Measurements from ENCODE around the gene KRTAP20-3.

Gene KRTAP20-3

DNA sequence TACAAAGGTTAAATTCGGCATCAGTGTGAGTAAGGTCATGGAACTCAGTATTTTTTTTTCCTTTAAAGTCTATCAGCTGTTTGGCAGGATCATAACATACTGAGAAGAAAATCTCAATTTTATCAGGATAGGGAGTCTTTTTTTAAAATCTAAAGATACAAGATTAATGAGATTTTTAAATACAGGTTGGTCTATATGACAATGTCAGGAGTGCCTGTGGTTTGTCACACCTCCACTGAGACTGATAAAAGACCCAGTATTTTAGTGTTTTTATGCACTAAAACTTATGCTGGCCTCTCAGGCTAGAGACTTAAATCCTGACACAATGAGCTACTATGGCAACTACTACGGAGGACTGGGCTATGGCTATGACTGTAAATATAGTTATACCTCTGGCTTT, at the start of gene KRTAP20-3:
TSS of gene KRTAP20-3 (plus strand) at position 301 of the 400 bp plus-strand sequence.
- in situ Hi-C loops (cut with HindIII; ENCODE audit: low pct_ligation_motif_present, low pct_unique_long_range_greater_than_20kb, low sequenced_read_pairs): no loop called here

GRCh38 chr21:30598802-30599201, 43.9 kb upstream of the KRTAP20-3 start, which contains the start of gene KRTAP6-2:
KRTAP6-2 (minus strand) TSS chr21:30598902; CDS start chr21:30598874, 28 bp downstream.
- no peak for DNase-seq
- in situ Hi-C loops (cut with HindIII; ENCODE audit: low pct_ligation_motif_present, low pct_unique_long_range_greater_than_20kb, low sequenced_read_pairs): no loop called here

More for the DNA sequence above, at the start of gene KRTAP20-3:
- DNase-seq: no peak

- in situ Hi-C loops (cut with HindIII; ENCODE audit: low pct_ligation_motif_present, low pct_unique_long_range_greater_than_20kb, low sequenced_read_pairs): no loop called here
- DNase-seq: no peak
Observed at GRCh38 chr21:30600787-30601186, 41.9 kb upstream of the KRTAP20-3 start, which contains the start of gene KRTAP22-1. KRTAP22-1 (plus strand) TSS chr21:30601087.

- no peak for DNase-seq
- in situ Hi-C loops (cut with HindIII; ENCODE audit: low pct_ligation_motif_present, low pct_unique_long_range_greater_than_20kb, low sequenced_read_pairs): no loop called here
Observed at GRCh38 chr21:30605968-30606367, 36.7 kb upstream of the KRTAP20-3 start.

DNA sequence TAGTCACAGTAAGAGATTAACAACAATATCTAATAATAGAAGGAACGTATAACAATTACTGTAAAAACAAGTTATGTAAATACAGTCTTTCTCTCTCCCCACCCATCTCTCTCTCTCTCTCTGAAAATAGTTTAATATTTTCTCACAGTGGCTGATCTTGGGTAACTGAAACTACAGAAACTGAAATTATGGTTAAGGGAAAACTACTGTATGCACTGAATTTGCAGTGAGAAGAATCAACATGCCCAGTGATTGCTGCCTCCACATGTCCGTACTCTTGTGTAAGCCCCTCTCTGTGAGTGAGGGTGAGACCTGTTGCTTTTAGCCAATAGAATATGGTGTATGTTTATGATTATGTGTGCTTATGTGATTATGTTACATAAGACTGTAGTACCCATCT, 30.5 kb upstream of the KRTAP20-3 start:
- no peak for DNase-seq
- in situ Hi-C loops (cut with HindIII; ENCODE audit: low pct_ligation_motif_present, low pct_unique_long_range_greater_than_20kb, low sequenced_read_pairs): no loop called here

- no peak for DNase-seq
- in situ Hi-C loops (cut with HindIII; ENCODE audit: low pct_ligation_motif_present, low pct_unique_long_range_greater_than_20kb, low sequenced_read_pairs): no loop called here
Observed at GRCh38 chr21:30613836-30614235, 28.8 kb upstream of the KRTAP20-3 start, which contains the start of gene KRTAP6-1. KRTAP6-1 (minus strand) TSS chr21:30613930; CDS start chr21:30613904, 26 bp downstream.

DNA sequence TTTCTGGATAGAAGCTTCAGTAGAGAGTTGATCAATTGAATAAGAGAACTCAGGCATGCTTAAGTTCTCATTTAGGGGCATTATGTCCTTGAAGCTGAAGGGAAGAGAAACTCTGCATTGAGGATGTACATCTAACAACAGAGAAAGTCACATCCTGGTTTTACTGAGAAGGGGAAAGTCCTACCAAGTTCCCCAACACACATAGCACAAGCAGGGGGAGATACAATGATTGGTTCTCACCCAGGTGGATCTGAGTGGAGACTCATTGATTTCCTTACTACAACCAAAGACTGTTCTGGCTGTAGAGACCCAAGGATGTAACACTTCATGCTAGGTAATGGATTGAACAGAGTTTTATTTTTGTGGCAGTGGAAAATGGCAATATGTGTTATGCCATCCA, 27.5 kb upstream of the KRTAP20-3 start:
- in situ Hi-C loops (cut with HindIII; ENCODE audit: low pct_ligation_motif_present, low pct_unique_long_range_greater_than_20kb, low sequenced_read_pairs): no loop called here
- DNase-seq: no peak

DNA sequence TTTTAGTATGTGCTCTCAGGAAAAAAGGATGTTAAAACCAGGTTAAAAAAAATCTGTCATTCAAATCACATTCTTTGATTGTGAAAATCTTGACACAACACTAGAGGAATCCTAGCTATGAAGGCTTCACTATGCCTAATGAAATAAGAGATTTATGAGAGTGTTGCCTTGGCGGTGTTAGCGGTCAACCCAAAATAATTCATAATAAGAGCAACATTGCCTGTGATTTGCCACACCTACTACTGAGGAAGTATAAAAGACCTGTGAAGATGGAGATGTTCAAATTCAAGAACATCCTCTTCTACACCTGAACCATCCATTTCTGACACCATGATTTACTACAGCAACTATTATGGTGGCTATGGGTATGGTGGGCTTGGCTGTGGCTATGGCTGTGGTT, 26.5 kb upstream of the KRTAP20-3 start, which contains the start of gene KRTAP20-1:
TSS of gene KRTAP20-1 (plus strand) at position 301 of the 400 bp plus-strand sequence. CDS start at position 331, 30 bp downstream.
- in situ Hi-C loops (cut with HindIII; ENCODE audit: low pct_ligation_motif_present, low pct_unique_long_range_greater_than_20kb, low sequenced_read_pairs): no loop called here
- no peak for DNase-seq

DNA sequence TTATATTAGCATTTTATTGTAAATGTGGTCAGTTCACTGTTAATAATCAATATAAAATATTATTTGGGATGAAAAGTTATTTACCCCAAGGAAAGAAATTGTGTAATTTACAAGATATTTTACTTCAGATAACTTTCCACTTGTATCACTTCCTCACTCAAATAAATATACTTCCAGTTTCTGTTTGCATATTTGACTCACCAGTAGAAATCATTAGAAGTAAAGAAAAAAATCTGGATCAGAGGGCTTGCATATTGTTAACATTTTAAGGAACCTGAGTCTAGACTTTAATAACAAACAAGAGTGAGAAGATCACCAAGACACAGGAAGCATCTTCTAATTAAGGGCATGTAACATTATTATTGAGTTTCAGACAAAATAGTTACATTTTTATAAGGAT, 22.6 kb upstream of the KRTAP20-3 start:
- in situ Hi-C loops (cut with HindIII; ENCODE audit: low pct_ligation_motif_present, low pct_unique_long_range_greater_than_20kb, low sequenced_read_pairs): no loop called here
- DNase-seq: no peak

- DNase-seq: no peak
- in situ Hi-C loops (cut with HindIII; ENCODE audit: low pct_ligation_motif_present, low pct_unique_long_range_greater_than_20kb, low sequenced_read_pairs): no loop called here
Observed at GRCh38 chr21:30620522-30620921, 22.1 kb upstream of the KRTAP20-3 start, which contains the start of gene KRTAP20-4. KRTAP20-4 (plus strand) TSS chr21:30620627.

DNA sequence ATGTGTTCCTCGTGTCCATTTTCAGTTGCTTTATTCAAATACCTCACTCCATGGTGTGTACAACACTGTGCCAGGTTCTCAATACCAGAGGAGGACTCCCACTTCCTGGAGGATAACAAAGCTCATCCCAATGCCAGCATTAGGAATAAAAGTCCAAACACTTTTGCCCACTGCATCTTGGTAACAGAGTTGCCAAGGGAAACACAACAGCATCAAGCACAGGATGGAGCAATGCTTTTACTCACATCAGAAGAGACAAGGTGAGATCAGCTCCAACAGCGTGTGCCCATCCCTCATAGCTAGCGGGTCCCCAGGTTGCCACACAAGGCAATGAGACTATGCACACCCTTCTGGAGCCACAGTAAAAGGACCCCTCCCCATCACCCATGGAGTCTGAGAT, 19.3 kb upstream of the KRTAP20-3 start:
- in situ Hi-C loops (cut with HindIII; ENCODE audit: low pct_ligation_motif_present, low pct_unique_long_range_greater_than_20kb, low sequenced_read_pairs): no loop called here
- no peak for DNase-seq

DNA sequence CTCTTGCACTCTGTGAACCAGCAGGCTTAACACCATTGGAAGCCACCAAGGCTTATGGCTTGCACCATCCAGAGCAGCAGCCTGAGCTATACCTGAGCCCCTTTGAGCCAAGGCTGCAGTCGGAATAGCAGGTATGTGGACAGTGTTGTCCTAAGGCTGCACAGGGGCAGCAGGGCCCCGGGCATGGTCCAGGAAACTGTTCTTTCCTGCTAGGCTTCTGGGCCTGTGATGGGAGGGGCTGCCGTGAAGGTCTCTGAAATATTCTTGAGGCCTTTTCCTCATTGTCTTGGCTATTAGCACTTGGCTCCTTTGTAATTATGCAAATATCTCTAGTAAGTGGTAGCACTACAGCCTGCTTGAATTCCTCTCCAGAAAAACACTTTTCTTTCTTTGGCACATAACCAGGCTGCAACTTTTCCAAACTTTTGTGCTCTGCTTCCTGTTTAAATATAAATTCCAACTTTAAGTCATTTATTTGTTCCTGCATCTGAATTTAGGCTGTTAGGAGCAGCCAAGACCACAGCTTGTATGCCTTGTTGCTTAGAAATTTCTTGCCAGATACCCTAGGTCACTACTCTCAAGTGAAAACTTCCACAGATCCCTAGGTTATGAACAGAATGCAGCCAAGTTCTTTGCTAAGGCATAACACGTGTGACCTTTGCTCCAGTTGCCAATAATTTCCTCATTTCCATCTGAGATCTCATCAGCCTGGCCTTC, 17.1 kb upstream of the KRTAP20-3 start:
- no peak for DNase-seq
- in situ Hi-C loops (cut with HindIII; ENCODE audit: low pct_ligation_motif_present, low pct_unique_long_range_greater_than_20kb, low sequenced_read_pairs): no loop called here

- no peak for DNase-seq
- in situ Hi-C loops (cut with HindIII; ENCODE audit: low pct_ligation_motif_present, low pct_unique_long_range_greater_than_20kb, low sequenced_read_pairs): no loop called here
Observed at GRCh38 chr21:30628109-30628508, 14.6 kb upstream of the KRTAP20-3 start.

DNA sequence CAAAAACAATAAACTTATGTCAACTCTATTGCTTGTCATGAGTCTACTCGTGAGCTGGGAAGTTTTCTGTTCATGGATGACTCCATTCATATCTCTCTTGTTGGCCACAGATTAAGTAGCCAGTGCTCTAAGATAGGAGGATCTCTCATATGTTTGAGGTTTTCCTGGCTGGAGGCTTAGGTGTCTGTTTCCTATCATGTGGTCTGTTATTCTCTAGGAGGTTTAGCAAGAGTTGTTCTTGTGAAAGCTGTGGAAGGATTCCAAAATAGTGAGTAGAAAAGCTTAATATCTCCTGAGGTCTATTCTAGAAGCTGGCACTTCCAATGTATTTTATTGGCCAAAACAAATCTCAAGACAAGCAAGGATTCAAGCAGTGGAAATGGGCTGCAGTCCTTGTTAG, 13.5 kb upstream of the KRTAP20-3 start:
- in situ Hi-C loops (cut with HindIII; ENCODE audit: low pct_ligation_motif_present, low pct_unique_long_range_greater_than_20kb, low sequenced_read_pairs): no loop called here
- DNase-seq: no peak

- in situ Hi-C loops (cut with HindIII; ENCODE audit: low pct_ligation_motif_present, low pct_unique_long_range_greater_than_20kb, low sequenced_read_pairs): no loop called here
- no peak for DNase-seq
Observed at GRCh38 chr21:30634906-30635305, 7.8 kb upstream of the KRTAP20-3 start, which contains the start of gene KRTAP20-2. KRTAP20-2 (plus strand) TSS chr21:30635206; CDS start chr21:30635264, 58 bp downstream.

DNA sequence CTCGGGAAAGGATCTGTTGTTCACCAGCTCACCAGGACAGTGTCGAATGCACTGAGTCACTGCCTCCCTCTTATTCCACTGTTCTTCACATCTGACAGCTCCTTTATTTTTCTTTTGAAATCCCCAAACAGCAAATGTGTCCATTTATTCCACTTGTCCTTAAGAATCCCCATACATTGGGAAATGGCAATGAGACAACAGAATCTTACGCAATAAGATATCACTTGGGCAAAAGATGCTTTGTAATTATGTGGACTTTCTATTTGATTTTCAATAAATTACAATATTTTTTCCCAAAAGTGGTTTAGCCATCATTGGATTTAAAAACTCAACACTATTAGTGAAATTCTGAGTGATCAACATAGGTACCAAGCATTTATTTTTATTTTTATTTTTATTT, 4.0 kb upstream of the KRTAP20-3 start:
- DNase-seq: no peak
- in situ Hi-C loops (cut with HindIII; ENCODE audit: low pct_ligation_motif_present, low pct_unique_long_range_greater_than_20kb, low sequenced_read_pairs): no loop called here

DNA sequence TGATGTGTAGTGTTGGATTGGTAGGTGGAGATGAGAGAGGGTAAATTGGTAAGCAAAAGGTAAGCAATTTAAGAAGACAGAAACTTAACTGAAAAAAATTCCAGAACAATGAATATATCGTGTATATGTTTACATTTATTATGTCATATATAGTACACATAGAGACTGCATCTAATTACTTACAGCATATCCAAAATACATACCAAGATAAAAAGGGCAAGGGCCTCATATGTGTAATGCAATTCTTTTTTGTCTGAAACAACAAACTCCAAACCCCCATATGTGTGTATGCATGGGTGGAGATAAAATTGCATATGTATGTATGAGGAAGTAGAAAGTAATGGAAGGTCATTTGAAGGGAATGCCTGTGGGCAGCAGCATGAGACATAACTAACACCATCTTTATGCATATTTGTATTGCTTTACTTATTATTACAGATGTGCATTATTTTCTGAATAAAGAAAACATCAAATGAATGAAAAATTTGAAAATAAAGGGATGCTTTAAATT, 4.3 kb downstream of the KRTAP20-3 start:
- no peak for DNase-seq
- in situ Hi-C loops (cut with HindIII; ENCODE audit: low pct_ligation_motif_present, low pct_unique_long_range_greater_than_20kb, low sequenced_read_pairs): no loop called here

- no peak for DNase-seq
- in situ Hi-C loops (cut with HindIII; ENCODE audit: low pct_ligation_motif_present, low pct_unique_long_range_greater_than_20kb, low sequenced_read_pairs): no loop called here
Observed at GRCh38 chr21:30652891-30653290, 10.2 kb downstream of the KRTAP20-3 start.

DNA sequence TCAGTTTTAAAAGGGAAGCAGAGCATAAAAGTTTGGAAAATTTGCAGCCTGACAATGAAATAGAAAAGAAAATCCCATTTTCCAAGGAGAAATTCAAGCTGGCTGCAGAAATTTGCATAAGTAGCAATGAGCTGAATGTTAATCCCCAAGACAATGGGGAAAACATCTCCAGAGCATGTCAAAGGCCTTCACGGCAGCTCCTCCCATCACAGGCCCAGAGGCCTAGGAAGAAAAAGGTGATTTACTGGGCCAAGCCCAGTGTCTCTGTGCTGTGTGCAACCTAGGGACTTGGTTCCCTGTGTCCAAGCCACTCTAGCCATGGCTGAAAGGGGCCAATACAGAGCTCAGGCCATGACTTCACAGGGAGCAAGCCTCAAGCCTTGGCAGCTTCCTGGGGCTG, 26.1 kb downstream of the KRTAP20-3 start:
- DNase-seq: no peak
- in situ Hi-C loops (cut with HindIII; ENCODE audit: low pct_ligation_motif_present, low pct_unique_long_range_greater_than_20kb, low sequenced_read_pairs): no loop called here

Data from ACHN (cell line).